Measurements from ENCODE around the gene HPS4. TPM values are rescaled to one million over a fixed set of nuclear protein-coding genes. Genes with fewer than 3 reads are reported as not detected.

HPS4 gene
- total RNA-seq, 1 donor from 2014 or later: 34.2 TPM

GRCh38 chr22:26431261-26431995 is 52.2 kb downstream of the HPS4 start:
- H3K9me3 Mint-ChIP-seq (ENCODE audit: unreplicated experiment): no peaks in the 10 kb centered on the region
- H3K27ac Mint-ChIP-seq (ENCODE audit: unreplicated experiment): peak overlapping the region; percentile 26

DNA sequence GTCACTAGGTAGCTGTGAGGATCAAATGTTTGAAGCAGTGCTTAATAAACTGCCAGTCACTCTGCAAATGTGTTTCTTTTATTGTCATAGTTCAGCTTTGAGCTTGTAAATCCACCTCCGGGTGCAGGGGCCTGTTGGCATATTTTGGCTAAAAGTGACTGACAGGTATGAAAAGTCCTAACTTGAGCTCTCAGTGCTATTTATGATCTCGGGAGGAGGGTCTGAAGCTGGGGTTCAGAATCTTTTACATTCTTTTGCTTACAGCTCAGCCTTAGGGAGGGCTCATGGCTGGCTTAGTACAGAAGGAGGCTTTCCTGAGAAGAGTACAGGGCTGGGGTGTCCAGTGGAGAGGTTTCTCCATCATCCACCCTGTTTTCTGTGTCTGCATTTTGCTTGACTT is 53.0 kb downstream of the HPS4 start:
- peaks cover 35% of the 10 kb centered on the region for H3K4me1 Mint-ChIP-seq (ENCODE audit: unreplicated experiment)

More at GRCh38 chr22:26431261-26431995, 52.2 kb downstream of the HPS4 start:
- no peak for TF ChIP-seq CTCF (IDR thresholded peaks at IDR 0.05; ENCODE audit: unreplicated experiment)
- H3K4me1 Mint-ChIP-seq (ENCODE audit: unreplicated experiment): peaks cover 35% of the 10 kb centered on the region
- peaks cover 14% of the 10 kb centered on the region for H3K36me3 Mint-ChIP-seq (ENCODE audit: low read depth, unreplicated experiment)
- H3K27me3 Mint-ChIP-seq (ENCODE audit: unreplicated experiment): peaks cover 2% of the 10 kb centered on the region
- DNase-seq (ENCODE audit: low spot score): no peak
- no peak overlapping the region for H3K4me3 Mint-ChIP-seq (ENCODE audit: unreplicated experiment)

GRCh38 chr22:26429458-26430286 is 53.9 kb downstream of the HPS4 start:
- TF ChIP-seq CTCF (IDR thresholded peaks at IDR 0.05; ENCODE audit: unreplicated experiment): no peak
- DNase-seq (ENCODE audit: low spot score): no peak
- Mint-ChIP-seq H3K27me3 (ENCODE audit: unreplicated experiment) (peaks cover 2% of the 10 kb centered on the region), H3K4me1 (ENCODE audit: unreplicated experiment) (peaks cover 35% of the 10 kb centered on the region), H3K9me3 (ENCODE audit: unreplicated experiment) (no peaks in the 10 kb centered on the region), H3K4me3 (ENCODE audit: unreplicated experiment) (peak overlapping the region; percentile 95), H3K27ac (ENCODE audit: unreplicated experiment) (peak overlapping the region; percentile 63), H3K36me3 (ENCODE audit: low read depth, unreplicated experiment) (peaks cover 11% of the 10 kb centered on the region)

More for the DNA sequence above, 53.0 kb downstream of the HPS4 start:
- Mint-ChIP-seq H3K27me3 (ENCODE audit: unreplicated experiment) (peaks cover 2% of the 10 kb centered on the region), H3K4me3 (ENCODE audit: unreplicated experiment) (peak overlapping the region; percentile 95), H3K36me3 (ENCODE audit: low read depth, unreplicated experiment) (peaks cover 14% of the 10 kb centered on the region), H3K27ac (ENCODE audit: unreplicated experiment) (peak overlapping the region; percentile 16), H3K9me3 (ENCODE audit: unreplicated experiment) (no peaks in the 10 kb centered on the region)
- TF ChIP-seq CTCF (IDR thresholded peaks at IDR 0.05; ENCODE audit: unreplicated experiment): no peak
- DNase-seq (ENCODE audit: low spot score): no peak

GRCh38 chr22:26428515-26429457 is 54.8 kb downstream of the HPS4 start, which contains the start of gene ASPHD2:
Gene ASPHD2, plus strand, starts transcription at chr22:26429260. Its CDS starts 4,356 bp downstream, at chr22:26433616.
- Mint-ChIP-seq H3K36me3 (ENCODE audit: low read depth, unreplicated experiment) (peaks cover 5% of the 10 kb centered on the region), H3K27ac (ENCODE audit: unreplicated experiment) (peak within 1 kb of the TSS; percentile 94), H3K27me3 (ENCODE audit: unreplicated experiment) (peaks cover 2% of the 10 kb centered on the region), H3K4me3 (ENCODE audit: unreplicated experiment) (peak within 1 kb of the TSS; percentile 99), H3K9me3 (ENCODE audit: unreplicated experiment) (no peaks in the 10 kb centered on the region), H3K4me1 (ENCODE audit: unreplicated experiment) (peaks cover 35% of the 10 kb centered on the region)
- no peak for TF ChIP-seq CTCF (IDR thresholded peaks at IDR 0.05; ENCODE audit: unreplicated experiment)
- peak; percentile 64 for DNase-seq (ENCODE audit: low spot score)

All from endothelial cell (in vitro differentiated cells).